ENCODE results near the gene MAVS. TPM values are rescaled to one million over a fixed set of nuclear protein-coding genes. Genes with fewer than 3 reads are reported as not detected.

MAVS gene
- total RNA-seq, 1 experiment from 2014 or later: 10.0 TPM

DNA sequence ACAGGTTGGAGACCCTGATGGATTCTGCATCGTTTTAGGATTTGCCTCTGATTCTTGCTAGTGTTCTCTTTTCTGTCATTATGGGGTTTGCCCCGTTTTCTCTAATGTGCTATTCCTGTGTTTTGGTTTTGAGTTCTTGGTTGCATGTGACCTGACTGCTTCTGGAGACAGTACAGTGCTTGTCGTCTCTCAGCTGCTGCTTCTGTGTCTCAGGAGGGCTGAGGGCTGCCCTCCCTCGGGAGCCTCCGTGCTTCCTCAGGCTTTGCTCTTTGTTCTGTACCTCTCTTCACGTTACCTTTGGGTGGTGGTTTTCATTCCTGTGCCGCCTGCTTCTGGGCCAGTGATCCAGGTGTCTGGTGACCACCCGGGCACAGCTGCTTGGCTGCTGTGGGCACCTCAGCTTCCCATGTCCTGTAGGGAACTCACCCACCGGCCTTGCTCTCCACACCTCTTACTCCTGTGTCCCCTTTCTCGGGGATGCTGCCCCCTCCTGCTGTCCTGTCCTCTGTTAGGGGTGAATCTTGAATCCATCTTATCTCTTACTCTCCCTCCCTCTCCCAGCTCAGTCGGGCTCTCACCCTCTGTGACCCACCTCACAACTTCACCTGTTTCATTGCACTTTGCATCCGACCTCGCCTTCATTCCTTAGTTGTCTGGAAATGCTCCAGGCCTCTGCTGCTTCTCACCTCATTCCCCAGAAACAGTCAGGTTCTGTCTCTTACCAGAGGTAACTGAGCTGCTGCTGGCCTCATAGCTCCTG is 75.8 kb downstream of the MAVS start:
- in situ Hi-C loops (cut with HindIII; ENCODE audit: low pct_unique_long_range_greater_than_20kb, low sequenced_read_pairs): no loop called here
- DNase-seq (ENCODE audit: low read depth): no peak

- no peak for DNase-seq (ENCODE audit: low read depth)
- in situ Hi-C loops (cut with HindIII; ENCODE audit: low pct_unique_long_range_greater_than_20kb, low sequenced_read_pairs): no loop called here
Observed at GRCh38 chr20:3922983-3923339, 76.3 kb downstream of the MAVS start.

GRCh38 chr20:3923818-3924217 is 77.2 kb downstream of the MAVS start:
- no peak for DNase-seq (ENCODE audit: low read depth)
- in situ Hi-C loops (cut with HindIII; ENCODE audit: low pct_unique_long_range_greater_than_20kb, low sequenced_read_pairs): no loop called here

GRCh38 chr20:3924304-3925112 is 77.9 kb downstream of the MAVS start:
- in situ Hi-C loops (cut with HindIII; ENCODE audit: low pct_unique_long_range_greater_than_20kb, low sequenced_read_pairs): no loop called here

DNA sequence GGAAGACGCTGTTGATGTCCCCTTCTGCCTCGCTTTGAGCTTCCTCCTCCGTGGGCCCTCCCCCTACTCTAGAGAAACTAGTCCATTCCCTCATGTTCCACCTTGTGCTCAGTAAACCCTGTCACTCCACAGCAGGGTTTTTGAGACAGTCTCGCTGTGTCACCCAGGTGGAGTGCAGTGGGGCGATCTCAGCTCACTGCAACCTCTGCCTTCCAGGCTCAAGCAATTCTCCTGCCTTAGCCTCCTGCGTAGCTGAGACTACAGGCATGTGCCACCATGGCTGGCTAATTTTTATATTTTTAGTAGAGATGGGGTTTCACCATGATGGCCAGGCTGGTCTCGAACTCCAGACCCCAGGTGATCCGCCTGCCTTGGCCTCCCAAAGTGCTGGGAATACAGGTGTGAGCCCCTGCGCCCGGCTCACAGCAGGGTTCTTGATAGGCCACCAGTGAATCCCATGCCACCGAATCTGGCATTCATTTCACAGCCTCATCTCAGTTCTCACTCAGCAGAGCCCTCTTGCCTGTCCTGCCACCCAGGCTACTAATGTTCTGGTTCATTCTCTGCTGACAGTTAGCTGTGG is 78.6 kb downstream of the MAVS start:
- in situ Hi-C loops (cut with HindIII; ENCODE audit: low pct_unique_long_range_greater_than_20kb, low sequenced_read_pairs): no loop called here
- DNase-seq (ENCODE audit: low read depth): no peak

More at GRCh38 chr20:3924304-3925112, 77.9 kb downstream of the MAVS start:
- no peak for DNase-seq (ENCODE audit: low read depth)

Other genes with a start within 250 kb of the MAVS start
- gene GFRA4, start 183.4 kb upstream of the MAVS start, total RNA-seq (2014; rRNA removed; shearing (Covaris generic); ENCODE audit: low replicate concordance): not detected in 2 replicates
- not detected in 2 replicates for gene ADAM33, start 164.8 kb upstream of the MAVS start, total RNA-seq (2014; rRNA removed; shearing (Covaris generic); ENCODE audit: low replicate concordance)
- gene SIGLEC1, start 134.2 kb upstream of the MAVS start, total RNA-seq (2014; rRNA removed; shearing (Covaris generic); ENCODE audit: low replicate concordance): not detected in 2 replicates
- not detected in 2 replicates for gene HSPA12B, start 114.1 kb upstream of the MAVS start, total RNA-seq (2014; rRNA removed; shearing (Covaris generic); ENCODE audit: low replicate concordance)
- 70.6 and 73.8 TPM in 2 replicates for gene ADISSP, start 79.1 kb upstream of the MAVS start, total RNA-seq (2014; rRNA removed; shearing (Covaris generic); ENCODE audit: low replicate concordance)
- 0.54 and 3.5 TPM in 2 replicates for gene SPEF1, start 65.4 kb upstream of the MAVS start, total RNA-seq (2014; rRNA removed; shearing (Covaris generic); ENCODE audit: low replicate concordance)
- 101 and 105 TPM in 2 replicates for gene CENPB, start 60.1 kb upstream of the MAVS start, total RNA-seq (2014; rRNA removed; shearing (Covaris generic); ENCODE audit: low replicate concordance)
- 33.0 and 34.1 TPM in 2 replicates for gene CDC25B, start 50.5 kb upstream of the MAVS start, total RNA-seq (2014; rRNA removed; shearing (Covaris generic); ENCODE audit: low replicate concordance)
- 18.4 and 31.0 TPM in 2 replicates for gene AP5S1, start 26.3 kb upstream of the MAVS start, total RNA-seq (2014; rRNA removed; shearing (Covaris generic); ENCODE audit: low replicate concordance)
- gene PANK2, start 42.6 kb downstream of the MAVS start, total RNA-seq (2014; rRNA removed; shearing (Covaris generic); ENCODE audit: low replicate concordance): 48.8 TPM in 2 replicates
- gene RNF24, start 168.7 kb downstream of the MAVS start, total RNA-seq (2014; rRNA removed; shearing (Covaris generic); ENCODE audit: low replicate concordance): 2.6 and 17.3 TPM in 2 replicates

Measured in Caki2 (cell line).